Suppressor macrophage treated with lipopolysaccharide for 4 hours (primary cell): ENCODE results near the gene ATG12.
"Not testable (repeated sequence)": the region's sequence is repeated elsewhere in the genome, so short reads cannot be mapped to it uniquely, and the experiment has no call there.

ENCODE experiments used
- DNase-seq: peaks from one replicate; pipeline ENCODE4 v3.0.0-alpha.2; 2020

The ATG12 gene

DNA sequence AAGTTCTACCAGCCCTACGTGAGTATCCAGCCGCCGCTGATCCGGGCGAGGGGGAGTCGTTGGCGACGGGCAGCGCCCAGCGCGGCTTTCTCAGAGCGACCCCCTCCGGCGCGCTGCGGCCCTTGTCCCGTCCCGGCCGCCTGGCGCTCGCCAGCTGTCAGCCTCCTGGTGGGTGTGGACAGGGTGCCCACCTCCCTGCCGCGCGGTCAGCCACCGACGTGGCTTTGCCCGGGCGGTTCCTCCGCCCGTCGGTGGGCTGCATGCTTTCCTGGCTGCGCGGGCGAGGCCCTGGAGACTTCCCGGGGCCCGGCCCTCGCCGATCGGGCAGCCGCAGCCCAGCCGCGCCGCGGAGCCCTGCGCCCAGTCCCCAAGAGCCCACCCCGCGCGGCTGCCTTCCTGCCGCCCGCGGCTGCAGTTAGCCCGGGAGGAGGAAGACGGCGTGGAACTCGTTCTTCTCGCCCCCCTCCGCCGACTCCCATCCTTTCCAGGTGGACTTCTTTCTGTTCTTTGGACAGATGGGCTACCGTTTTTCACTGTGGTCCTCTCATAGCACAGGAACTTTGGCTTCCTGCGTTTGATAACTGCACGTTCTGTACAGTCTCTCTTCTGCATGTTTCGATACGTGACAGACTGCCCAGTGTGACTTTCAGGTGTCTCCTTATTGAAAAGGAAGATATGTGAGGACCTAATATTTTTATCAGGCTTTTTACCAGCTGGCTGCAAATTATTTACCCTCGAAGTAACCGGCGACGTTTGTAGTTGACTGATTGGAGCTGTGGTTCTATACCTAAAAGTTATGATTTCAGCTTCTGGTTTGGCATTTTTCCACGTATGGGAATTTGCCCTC lies 947 bp upstream of the ATG12 start:
- DNase-seq: peak; percentile 63

DNA sequence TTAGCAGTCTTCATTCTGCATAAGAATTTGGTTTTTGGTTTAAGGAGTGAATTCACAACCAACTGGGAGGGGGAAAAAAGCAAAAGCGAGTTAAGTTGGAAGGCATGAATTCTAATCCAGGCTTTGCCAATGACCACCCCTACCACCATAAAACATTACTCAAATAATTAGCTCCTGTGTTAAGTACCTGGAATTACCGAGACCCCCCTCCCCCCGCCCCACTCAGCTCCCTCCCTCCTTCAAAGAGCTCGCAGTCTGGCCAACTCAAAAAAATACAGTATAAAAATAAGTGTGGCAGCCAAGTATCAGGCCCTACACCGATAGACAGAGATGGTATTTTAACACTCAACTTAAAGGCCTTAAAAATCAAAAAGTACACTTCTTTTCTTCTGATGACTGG lies 492 bp downstream of the ATG12 start:
- no peak for DNase-seq

DNA sequence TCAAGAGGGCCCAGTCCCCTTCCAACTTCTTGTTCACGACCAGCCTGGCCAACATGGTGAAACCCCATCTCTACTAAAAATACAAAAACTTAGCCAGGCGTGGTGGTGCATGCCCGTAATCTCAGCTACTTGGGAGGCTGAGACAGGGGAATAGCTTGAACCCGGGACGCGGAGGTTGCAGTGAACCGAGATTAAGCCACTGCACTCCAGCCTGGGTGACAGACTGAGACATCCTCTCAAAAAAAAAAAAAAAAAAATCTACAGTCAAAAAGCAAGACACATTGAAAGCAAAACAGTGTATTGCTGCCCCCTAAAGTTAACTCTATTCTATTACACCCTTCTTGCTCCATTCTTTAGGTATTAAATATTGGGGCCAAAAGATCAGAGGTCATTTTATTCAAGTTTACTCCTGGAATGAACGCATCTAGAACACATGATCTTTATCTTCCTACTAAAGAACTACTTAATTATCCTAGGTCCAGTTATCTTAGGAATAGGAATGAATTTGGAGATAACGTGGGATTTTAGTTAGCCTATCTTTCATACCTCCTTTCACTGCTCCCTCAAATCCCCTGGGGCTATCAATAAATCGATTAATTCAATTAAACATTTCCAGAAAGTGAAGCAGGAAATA lies 2.4 kb downstream of the ATG12 start:
- DNase-seq: peak; percentile 68

DNA sequence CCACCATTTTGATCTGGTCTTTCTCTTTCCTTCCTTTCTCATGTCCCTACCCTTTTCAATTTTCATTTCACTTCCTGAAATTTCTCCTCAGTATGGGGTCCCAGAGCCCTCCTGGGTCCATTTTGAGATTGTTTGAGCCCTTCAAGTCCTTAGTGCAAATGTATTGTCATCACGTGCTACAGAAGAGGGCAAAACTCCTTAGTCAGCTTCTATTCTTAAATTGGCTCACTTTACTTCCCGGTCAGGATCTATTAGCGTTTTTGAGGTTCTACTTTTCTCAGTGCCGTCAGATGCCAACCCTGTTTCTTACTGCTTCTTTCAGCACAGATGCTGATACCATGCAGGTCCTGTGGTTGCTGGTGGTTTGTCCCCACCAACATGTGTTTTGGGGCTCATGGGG lies 5.9 kb downstream of the ATG12 start:
- no peak for DNase-seq

DNA sequence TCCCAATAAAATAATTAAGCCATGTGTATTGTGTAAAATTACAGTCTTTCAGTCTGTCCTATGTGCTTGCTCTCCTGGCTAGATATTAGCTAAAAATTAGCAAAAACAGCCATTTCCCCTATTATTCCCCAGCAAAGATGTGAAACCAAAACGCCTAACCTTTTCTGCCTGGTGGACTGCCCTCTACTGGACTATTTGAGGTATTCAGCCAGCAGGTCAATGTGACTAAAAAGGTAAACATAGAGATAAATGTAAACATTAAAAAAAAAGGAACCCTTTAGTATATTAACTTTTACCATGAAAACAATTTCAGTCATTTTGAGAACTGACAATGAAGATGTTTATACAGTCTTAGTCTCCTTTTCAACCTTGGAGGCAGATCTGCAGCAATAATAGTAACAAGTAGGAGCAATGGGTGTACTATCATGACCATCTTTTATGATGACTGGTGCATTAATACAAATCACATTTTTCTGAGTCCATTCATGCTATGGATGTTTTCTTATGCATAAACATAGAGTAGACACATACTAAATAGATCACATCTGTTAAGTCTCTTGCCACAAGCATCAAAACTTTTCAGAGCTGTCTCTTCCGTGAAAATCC lies 10.1 kb downstream of the ATG12 start:
- DNase-seq: peak; percentile 63

DNA sequence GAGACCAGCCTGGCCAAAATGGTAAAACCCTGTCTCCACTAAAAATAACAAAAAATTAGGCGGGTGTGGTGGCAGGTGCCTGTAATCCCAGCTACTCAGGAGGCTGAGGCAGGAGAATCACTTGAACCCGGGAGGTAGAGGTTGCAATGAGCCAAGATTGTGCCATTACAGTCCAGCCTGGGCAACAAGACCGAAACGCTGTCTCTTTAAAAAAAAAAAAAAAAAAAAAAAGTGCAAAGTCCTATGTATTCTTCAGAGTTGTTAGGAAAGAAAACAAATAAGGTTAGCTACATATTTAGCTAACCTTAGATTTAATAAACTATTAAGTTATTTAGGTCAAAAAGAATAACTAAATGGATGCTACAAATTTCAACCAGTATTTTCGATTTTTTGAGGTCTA lies 11.5 kb downstream of the ATG12 start:
- DNase-seq: no peak

DNA sequence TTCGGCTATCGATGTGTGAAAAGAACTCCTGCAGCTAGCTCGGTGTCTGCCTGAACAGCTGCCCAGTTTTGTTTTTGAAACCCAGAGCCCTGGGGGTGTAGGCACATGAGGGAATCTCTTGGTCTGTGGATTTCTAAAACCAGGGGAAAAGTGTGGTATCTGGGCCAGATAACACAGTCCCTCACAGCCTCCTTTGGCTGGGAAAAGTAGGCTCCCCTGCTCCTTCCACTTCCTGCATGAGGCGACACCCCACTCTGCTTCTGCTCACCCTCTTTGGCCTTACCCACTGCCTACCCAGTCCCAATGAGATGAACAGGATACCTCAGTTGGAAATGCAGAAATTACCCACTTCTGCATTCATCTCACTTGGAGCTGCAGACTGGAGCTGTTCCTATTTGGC lies 15.4 kb downstream of the ATG12 start:
- no peak for DNase-seq

DNA sequence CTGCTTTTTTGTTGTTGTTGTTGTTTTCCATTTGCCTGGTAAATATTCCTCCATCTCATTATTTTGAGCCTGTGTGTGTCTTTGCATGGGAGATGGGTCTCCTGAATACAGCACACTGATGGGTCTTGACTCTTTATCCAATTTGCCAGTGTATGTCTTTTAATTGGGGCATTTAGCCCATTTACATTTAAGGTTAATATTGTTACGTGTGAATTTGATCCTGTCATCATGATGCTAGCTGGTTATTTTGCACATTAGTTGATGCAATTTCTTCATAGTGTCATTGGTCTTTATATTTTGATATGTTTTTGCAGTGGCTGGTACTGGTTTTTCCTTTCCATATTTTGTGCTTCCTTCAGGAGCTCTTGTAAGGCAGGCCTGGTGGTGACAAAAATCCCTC lies 16.4 kb downstream of the ATG12 start:
- DNase-seq: not testable (repeated sequence)

DNA sequence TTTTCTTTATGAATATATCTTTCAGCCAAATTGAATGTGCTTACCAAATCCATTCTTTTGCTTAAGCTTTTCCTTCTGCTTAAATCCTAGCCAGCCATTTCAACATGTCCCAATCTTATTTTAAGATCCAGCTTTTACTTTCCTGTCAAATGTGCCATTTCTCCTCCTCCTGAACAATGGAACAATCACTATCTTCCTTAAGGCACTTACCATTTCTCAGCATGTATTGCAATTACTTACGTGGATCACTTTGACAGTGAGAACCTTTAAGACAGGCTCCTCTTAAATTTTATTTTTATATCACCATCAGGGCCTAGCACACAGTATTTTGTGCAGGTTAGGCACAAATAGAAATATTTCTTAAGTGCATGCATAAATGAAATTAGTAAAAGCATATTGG lies 20.5 kb downstream of the ATG12 start:
- DNase-seq: no peak

DNA sequence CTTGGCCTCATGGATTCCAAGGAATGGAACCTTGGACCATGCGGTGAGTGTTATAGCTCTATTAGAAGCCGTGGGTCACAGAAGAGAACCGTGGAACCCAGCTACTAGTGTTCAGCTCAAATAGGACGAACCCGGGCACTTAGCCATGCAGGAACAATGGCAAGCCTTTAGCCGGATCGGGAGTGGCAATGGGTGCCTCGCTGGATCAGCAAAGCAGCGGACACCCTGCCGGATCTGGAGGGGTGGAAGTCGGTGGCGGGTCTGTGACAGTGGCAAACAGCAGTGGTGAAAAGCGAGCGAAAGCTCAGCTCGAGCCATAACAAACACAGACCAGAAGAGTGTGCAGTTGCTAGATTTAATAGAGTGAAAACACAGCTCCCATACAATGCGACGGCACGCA lies 22.5 kb downstream of the ATG12 start:
- no peak for DNase-seq

DNA sequence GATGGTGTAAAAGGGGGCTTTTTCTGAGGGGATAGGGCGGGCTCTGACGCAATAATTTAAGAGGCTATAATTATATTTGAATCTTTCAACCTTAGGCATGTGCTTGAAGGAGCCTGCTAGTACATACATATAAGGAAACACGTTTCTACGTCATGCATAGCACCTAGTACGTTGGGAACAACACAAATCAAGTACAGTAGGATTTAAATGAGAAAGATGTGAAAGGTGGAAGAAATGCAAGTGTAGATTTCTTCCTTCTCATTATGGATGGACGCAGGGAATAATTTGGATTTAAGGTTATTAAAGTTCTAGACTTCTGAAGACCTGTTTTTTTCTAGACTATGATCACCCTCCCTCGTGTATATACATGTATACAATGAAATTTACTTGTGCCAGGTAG lies 24.0 kb downstream of the ATG12 start:
- DNase-seq: no peak

DNA sequence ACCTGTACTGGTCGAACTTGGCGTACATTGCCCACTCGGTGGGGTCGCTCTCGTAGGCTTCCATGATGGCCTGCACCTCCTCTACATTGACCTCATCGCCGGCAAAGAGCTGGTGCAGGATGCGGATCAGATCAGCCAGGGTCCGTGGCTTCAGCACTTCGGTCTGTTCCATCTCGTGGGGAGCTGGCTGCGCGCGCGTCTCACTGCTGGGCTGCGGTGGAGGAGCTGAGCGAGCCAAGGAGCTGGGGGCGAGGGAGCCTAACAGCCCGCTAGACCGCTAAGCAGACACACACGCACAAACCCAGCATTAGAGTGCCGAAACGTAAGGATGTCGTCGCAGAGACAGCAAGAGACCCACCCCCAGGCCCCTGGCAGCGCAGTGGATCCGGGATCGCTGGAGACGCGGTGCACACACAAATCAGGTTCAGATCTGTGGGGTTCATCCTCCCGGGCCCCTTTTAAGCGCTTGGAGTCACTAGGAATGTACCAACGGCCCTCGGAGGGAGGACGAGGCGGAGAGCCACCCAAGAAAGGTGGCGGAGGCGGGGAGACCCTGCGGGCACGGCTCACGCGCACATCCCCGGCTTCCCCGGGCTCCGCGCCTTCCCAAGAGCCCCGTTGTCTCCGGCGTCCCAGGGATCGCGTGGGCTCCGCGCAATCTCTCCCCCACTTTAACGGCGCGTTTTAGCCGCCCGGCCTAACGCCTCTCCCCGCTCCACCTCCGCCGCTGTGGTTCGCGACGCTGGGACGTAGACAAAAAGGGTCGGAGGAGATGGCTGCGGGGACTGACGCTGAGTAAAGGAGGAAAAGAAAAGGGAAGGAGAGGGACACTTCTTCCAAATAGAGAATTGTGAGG lies 24.9 kb downstream of the ATG12 start, which contains the start of gene CDO1:
Gene CDO1, minus strand, starts transcription at position 434 of the 856 bp plus-strand sequence. Its CDS starts 262 bp downstream, at position 172.
- DNase-seq: no peak

DNA sequence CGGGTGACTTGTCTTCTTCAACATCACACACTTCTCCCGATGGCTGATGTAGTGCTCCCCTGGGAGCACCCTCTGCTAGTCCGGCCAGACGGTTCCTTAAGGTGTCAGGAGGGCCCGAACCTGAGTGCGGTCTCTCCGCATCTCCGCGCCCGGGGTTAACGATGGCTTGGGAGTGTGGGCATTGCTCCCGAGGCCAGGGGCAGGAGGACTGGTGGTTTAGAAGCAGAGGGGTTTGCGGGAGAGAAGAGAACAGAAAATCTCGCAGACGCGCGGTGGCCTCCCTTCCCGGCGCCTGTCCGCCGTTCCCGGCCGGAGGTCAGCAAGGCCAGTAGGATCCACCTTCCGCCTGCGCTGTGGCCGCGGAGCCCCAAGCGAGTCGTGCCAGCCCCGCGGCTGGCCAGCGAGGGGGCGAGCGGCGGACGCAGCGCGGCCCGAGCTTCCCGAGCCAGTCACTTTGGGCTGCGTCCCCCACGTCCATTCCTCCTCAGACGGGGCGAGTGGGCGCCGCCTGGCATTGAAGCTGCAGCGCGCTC lies 25.6 kb downstream of the ATG12 start:
- no peak for DNase-seq

DNA sequence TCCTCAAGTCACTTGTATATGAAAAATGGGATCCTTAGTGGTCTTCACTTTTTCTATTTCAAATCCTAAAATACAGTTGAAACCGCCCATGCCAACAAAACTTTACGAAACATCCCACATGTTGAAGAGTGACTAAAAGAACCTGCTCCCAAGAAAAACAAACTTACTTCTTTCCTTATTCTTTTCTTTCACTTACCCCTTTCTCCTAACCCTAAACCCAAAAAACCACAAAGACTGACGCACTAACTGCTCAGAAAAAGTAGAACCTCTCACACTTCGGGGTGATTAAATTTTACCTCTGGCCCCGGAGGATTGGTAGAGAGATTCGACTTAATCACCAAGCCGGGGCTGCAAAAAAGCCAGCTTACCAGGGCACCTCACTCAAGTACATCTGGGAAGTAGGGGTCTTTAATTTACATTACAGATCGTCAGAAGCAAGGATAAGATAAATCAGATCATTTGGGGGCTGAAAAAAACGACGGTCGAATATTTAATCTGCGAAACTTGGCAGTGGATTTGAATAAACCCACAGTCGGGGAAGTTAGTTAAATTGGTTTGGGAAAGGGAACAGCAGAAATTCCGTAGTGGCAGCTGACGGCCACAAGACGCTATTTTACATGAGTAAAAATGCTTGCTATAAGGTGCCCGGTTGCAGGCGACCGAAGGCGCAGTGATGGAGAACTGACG lies 26.2 kb downstream of the ATG12 start:
- DNase-seq: peak; percentile 6

DNA sequence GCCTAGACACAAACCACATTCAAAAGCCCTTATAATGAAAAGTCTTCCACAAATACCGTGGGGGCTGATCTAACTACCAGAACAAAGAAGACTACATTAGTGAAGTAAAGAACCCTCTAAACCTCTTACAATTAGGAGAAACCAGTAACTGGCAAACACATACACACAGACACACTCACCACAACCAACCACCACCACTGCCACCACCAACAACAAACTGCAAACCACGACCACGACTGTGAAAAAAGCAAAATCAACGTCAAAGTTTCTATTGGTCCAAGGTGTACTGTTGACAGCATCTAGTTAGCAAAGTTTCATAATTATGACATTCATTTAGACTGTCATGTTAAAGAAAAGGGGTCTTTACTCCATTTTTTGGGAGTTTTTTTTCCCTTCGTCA lies 27.6 kb downstream of the ATG12 start:
- DNase-seq: no peak

DNA sequence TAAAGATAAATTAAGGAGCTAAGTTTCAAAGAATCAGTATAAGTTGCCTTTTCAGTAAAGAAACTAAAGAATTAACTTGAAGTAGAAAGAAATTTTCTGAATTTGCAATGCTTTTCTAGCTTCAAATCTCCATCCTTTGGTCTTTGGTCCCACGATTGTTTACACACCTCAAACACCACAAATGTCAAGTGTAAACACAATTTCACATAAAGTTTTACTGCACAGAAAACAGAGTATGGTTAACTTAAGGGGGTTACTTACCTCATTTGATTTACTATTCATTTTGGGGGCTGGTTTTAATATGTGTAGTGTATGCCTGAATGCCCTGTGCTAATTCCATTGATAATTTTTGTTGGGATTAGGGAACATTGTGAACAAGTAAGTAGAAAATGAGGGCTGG lies 29.0 kb downstream of the ATG12 start:
- no peak for DNase-seq

DNA sequence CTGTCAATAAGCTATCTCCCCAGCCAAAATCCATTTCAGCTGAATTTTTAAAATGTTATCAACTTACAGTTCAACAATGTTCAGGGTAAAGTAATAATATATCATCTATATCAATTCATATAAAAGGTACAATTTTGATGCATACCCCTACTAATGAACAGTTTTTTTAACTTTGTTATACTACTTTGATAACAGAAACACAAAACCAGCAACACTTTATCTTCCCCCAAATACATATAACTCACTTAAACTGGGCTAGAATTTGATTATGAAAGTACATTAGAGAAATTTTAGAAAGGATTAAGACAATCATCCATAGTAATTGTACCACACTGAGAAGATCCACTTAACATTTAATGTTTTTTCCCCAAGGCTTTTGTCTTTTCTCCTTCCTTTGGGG lies 30.0 kb downstream of the ATG12 start:
- no peak for DNase-seq

DNA sequence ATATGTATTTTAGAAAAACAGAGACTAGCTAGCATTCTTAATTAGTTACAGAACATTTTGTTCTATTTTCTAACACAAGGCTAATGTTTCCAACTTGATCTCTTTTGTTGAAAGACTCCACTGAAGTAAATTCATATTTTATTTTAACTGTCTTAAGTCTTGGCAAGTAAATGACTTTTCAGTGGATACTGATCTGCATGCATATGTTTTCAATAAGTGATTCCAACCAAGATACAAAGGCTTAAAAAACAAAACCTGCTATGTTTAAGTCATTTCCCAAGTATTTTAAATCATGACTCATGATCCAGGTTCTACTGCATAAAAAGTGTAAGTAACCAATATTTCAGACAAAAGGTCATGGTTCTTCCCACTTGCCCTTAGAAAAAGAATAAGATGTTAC lies 30.6 kb downstream of the ATG12 start:
- DNase-seq: no peak

DNA sequence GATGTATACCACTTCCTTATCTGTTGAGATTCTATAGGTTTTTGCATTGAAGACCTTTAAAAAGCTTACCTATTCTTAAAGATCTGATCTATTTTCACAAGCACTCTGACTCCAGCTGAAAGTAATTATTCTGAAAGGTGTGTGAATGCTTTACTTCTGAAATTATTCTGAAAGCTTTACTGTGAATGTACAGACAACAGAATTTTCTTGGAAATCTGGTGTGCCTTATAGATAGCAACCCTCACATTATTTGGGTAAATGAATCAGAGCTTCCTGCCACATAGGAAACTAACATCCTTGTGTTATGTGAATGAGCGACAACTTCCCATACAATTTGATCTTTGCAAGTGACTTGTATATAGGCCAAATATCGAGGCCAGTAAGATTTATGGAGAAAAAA lies 31.4 kb downstream of the ATG12 start:
- DNase-seq: no peak

DNA sequence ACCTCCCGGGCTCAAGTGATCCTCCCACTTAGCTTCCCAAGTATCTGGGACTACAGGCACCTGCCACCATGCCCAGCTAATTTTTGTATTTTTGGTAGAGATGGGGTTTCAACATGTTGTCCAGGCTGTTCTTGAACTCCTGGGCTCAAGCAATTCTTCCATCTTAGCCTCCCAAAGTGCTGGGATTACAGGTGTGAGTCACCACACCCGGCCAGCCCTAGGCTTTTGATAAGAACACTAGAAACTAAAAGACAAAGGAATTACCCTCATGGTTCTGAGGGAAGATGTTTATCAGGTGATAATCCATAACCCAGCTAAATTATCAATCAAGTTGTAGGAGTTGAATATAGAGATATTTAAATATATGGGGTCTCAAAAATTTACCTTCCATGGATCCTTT lies 33.3 kb downstream of the ATG12 start:
- DNase-seq: not testable (repeated sequence)

DNA sequence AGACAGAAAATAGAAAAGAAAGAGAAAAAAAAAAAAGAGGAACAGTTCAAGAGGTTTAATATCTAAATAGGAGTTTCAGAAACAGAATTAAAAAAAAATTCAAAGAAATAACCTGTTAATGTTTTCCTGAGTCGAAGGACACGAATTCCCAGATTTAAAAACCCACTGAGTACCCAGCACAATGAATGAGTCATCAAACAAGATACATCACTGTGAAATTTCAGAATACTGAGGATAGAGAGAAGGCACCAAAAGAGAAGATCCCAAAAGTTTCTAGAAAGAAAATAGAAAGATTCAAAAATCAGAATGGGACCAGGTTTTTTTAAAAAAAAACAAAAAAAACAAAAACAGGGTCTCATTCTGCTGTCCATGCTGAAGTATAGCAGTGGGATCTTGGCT lies 33.7 kb downstream of the ATG12 start:
- no peak for DNase-seq

DNA sequence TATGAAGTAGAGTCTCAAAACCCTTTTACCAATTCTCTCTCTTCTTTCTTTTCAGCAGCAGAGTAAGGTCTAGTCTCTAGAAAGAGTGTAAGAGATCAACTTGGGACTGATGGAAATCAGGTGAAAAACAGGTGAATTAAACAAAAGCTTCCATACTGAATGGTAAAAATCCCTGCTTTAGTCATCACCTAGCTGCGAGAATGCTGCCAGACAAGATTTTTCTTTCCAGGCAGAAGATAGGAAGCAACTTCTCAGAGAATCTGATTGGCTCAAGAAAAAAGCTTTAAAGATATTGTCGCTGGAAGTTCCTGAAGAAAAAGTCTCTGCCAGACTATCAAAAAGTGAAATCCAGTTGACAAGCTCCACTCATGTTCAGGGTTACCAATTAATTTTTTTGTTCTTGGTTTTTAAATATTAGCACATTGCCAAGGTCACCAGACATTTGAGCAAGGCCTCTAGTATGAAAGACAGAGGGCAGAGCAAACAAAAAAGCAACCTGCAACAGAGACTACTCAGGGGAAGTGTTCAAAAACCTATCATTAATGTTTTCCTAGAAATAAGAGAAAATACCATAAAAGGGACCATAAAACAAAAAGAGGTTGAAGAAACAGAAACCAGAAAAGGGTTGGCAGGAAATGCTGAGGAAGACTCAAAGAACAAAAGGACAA lies 34.2 kb downstream of the ATG12 start:
- no peak for DNase-seq
